ENCODE measurements around the gene ADPRH.

The ADPRH gene

DNA sequence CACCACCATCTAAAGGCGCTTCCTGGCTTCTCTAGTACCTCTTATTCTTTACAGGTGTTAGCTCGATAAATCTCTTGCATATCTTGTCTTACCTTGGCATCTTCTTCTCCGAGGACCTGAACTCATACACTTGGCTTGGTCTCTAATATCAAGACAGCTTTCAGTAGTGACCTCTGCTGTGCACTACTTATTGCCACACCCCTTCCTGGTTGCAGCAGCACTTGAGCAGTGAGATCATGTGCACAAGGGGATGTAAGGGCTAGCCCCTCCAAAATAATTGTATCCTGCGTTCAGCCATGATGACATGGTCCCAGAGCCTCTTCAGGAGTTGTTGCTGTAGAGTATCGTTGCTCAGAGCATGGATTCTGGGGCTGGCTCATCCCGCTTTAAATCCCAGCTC, 17.1 kb downstream of the ADPRH start:
- no peak for DNase-seq (ENCODE audit: low read depth, low spot score)

DNA sequence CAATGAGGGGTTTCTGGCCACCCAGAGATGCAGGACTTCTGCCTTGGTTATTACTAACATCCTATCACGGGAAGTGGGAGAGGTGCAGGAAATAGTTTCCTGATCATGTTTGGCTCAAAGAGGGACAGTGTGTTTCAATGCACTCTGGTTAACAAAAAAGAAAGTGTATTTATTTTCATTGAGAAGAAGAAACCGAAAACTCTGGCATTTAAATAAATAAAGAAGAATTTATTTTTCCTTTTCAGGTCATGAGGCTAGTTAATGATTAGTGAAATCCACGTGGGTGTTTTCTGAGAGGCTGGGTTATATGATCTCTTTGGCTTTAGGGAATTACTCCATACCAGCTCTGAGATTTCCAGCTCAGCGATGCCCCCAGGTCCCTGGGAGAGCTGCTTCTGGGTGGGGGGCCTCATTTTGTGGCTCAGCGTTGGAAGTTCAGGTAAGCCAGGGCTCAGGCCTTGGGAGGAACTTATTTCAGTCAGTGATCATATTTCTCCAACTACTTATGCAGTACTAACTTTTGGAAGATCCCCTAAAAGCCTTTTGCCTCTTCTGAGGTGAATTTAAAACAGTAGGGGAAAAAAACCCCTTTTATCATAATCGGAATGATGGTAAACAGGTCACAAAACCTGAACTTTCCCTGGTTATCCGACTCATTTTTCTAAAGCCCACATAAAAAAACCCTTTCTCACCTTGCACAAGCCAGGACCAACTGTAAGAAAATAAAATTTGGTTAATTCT, 18.4 kb downstream of the ADPRH start, which contains the start of gene PLA1A:
Gene PLA1A (plus strand): TSS at position 338 of the 741 bp plus-strand sequence. CDS start 29 bp downstream, at position 367.
- no peak for DNase-seq (ENCODE audit: low read depth, low spot score)

DNA sequence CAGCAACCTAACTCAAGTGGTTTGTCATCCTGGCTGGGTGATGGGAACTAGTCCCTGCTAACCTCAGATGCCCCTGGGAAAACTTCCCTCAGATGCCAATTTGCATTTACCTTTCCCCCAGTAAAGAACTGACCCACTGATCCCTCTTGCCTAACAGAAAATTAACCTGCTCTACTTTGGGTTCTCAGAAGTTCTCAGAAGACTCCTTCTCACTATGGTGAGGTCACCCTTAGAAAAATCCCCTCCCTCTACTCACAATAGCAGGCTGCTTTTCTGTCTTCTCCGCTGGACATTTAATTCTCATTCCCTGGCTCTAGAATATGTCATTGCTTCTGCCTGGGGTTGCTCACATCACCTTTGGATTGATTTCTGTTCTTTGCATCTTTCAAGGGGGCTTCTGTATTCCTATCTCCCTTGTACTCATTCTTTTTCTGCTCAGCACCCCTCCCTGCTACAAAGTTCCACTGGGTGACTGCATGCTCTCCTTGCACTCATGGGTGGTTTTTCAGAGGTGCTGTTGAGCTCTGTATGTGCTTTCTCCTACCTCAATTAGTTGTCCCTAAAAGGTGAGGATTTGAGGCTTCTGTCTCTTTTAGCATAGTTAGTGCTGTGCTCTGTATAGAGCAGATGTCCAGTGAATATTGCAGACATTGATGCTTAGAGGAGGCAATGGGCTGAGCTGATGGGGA, 19.3 kb downstream of the ADPRH start:
- DNase-seq (ENCODE audit: low read depth, low spot score) = no peak

DNA sequence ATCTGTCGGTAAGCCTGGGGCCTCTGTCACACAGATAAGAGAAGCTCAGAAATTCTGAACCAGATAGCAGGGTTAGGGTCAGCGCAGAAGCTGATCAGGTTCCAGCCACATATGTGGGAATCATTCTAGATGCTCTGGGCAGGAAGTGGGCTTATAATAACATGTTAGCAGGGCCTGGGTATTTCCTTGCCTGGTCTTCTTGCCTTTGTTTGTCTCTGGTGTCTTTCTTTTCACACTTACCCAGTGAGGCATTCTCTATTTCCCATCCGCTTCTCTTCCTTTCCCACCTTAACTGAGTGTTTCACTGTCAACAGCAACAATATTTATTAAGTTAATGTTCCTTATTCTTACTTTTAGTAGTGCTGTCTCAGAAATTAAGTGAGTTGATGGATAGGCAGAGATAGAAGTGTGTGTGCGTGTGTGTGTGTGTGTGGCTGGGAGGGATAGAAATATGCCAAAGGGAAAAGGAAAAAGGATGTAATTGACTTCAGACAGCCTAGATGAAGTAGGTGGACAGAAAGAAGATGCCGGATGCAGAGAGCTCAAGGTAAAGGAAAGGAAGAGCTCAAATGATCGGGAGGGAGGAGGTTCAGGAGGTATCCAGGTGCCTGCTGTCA, 20.4 kb downstream of the ADPRH start:
- no peak for DNase-seq (ENCODE audit: low read depth, low spot score)

DNA sequence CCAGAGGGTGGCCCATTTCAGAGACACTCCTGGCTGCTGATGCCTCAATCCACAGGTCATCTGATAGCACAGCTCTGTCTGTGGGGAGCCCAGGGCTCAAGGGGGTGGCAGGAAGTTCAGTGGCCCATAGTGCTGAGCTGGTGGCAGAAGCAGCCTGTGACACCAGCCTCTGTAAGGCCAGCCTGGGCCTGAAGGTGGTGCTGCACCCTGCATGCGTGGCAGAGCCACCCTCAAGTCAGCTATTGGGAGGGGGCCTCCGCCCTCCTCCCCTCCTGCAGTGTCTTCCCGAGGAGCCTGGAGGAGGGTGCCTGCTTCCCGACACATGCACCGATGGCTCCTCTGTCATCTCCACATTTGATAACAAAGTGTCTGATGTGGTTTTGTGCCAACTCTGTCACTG, 21.4 kb downstream of the ADPRH start:
- DNase-seq (ENCODE audit: low read depth, low spot score) = no peak

DNA sequence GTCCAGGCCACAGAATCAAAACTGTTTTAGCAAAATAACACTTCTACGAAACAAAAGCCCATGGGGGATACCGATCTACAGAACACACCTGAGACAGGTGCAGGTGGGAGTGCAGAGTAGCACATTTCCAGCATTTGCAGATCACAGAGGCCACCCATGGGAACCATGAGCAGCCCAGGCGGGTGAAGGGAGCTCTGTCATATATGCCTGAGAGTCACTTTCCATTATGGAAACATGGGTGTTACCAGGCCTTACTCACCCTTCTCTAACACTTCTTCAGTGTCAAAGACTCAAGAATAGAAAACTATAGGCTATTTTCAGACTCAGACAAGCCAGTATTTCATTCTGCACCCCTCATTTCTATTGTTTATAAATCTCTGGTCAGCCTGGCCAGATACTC, 21.9 kb downstream of the ADPRH start:
- no peak for DNase-seq (ENCODE audit: low read depth, low spot score)

DNA sequence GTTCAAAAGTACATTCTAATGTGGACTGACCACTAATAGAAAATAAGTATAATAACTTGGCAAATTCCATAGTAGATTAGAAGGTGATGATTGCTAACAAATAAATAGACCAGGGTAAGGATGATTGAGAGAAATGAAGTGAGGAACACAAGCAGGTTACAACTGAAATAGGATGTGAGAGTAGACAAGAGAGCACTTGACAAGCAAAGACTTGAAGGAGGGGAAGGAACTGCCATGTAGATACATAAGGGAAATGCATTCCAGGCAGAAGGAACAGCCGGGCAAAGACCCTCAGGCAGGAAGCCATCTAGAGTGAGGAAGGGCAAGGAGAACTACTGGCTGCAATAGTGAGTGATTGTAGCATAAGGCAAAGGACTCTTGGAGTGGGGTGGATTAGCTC, 23.4 kb downstream of the ADPRH start:
- no peak for DNase-seq (ENCODE audit: low read depth, low spot score)

DNA sequence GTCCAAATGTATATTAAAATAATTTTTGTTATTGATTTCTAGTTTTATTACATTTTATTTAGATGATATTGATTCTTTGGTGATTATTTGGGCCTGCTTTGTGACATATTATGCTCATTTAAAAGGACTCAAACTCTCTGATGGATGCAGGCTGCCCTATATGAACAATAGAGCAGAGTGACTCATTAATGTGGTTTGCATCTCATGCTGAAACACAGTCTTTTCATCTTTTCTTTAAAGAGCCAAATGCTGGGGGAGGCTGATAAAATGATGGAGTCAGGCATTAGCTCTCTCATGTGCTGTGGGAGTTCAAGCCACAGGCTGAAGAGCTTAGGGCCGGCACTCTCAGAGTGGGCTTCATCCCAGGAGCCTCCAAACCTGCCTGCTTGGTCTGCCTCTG, 25.6 kb downstream of the ADPRH start:
- no peak for DNase-seq (ENCODE audit: low read depth, low spot score)

DNA sequence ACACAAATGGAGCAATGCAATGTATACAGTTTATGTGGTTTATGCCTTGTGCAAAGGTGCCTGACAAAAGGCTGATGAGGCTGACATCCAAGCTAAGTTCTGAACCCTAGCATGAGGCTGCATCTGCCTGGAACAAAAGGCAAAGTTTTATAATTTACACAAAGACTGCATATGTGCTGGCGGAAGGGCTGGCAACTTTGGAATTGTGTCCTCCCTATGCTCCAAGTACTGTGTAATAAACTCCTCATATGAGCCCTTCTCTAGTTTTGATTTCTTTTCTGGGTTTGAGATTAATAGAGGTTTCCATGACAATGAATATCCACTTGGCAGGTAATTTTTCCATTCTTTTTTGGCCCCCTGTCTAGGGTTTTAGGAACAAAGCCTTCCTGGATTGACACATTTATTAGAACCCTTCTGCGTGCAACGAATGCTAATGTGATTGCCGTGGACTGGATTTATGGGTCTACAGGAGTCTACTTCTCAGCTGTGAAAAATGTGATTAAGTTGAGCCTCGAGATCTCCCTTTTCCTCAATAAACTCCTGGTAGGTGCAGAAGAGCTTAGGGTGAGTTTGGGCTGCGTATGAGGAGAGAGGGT, 29.2 kb downstream of the ADPRH start:
- DNase-seq (ENCODE audit: low read depth, low spot score) = no peak

DNA sequence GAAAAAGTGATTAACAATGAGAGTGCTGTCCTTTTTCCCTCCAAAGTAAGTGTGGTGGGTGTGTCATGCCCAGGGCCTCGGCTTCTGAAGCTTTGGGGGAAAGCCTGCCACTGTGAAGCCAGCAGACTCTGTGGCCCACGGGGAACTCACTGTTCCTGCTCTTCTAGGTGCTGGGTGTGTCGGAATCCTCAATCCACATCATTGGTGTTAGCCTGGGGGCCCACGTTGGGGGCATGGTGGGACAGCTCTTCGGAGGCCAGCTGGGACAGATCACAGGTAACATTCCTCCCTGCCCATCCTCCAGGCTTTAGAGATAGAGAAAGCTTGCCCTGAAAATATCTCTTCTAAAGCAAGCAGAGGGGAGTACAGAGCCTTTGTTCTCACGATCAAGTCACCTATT, 30.0 kb downstream of the ADPRH start:
- no peak for DNase-seq (ENCODE audit: low read depth, low spot score)

DNA sequence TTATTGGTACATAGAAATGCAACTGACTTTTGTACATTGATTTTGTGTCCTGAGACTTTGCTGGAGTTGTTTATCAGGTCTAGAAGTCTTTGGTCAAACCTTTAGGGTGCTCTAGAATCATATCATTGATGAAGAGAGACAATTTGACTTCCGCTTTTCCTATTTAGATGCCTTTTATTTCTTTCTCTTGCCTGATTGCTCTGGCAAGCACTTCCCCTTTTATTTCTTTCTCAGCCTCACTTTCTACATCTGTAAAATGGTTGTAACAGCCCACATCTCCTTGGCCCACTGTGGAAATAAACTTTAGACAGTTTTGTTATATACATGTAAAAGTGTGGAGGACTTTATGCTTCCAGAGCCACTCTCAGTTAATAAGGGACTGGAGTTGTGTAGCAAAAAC, 32.4 kb downstream of the ADPRH start:
- DNase-seq (ENCODE audit: low read depth, low spot score) = no peak

DNA sequence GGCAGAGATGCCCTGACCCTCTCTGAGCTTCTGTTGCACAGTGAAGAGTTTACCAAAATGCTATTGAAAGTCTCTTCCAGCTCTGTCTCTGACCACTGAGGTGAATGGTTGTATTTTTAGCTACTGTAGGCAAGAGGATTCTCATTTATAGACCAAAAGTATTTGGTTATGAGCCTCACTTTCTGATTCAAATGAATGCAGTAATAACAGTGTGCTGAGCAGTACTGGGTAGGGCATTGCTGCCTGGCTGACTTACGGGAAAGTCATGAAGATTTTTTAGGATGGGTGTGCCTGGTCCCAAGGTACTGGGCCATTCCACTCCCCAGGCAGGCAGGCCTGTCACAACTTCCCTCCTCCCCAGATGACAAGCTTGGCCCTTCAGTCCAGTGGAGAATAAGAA, 33.9 kb downstream of the ADPRH start:
- DNase-seq (ENCODE audit: low read depth, low spot score) = no peak

DNA sequence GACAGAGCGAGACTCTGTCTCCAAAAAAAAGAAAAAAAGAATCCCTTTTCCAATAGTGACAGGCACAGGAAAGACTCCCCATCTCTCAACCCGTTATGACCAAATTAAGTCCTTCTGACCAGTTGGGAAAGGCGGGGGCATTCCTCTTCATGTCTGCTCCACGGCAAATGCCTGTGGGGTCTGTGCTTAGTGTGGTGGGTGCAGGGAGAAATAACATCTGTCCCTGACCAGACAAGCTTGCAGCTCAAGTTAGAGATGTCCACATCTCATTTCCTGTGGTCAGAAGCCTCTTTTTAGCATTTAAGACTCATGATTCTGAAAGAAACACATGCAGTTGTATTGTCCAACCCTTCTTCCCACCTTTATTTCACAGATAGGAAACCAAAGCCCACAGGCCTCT, 34.6 kb downstream of the ADPRH start:
- no peak for DNase-seq (ENCODE audit: low read depth, low spot score)

DNA sequence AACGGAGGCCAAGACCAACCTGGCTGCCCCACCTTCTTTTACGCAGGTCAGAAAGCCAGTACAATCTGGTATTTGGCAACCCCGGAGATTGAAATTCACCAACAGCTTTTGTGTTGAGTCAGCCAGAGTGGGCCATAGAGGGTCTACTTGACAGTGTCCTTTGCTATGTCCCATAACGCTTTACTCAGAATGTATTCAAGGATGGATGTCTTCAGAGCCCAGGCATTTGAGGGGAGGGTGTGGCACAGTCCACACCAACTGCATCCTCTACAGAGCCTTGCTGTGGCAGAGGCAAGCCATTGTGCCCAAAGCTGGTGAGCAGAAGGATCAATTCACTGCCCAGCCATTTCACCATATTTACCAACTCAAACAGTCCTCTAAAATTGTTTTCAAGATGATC, 36.8 kb downstream of the ADPRH start:
- DNase-seq (ENCODE audit: low read depth, low spot score) = no peak

DNA sequence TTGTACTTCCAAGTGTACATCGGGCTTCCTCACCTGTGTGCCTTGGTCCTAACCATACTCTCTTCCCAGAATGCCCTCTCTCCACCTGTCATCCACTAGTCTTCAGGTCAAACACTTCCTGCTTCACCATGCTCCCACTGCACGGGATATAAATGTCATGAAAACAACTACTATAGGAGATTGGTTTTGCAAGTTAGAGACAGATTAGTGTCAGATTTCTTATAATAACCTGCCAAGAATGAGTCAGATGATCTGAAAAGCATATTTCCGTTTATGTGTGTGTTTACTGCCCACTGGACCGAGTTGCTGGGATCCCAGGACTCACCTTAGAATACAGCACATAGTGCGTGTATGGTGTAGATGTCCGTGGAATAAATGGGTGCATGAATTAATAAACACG, 39.8 kb downstream of the ADPRH start:
- no peak for DNase-seq (ENCODE audit: low read depth, low spot score)

DNA sequence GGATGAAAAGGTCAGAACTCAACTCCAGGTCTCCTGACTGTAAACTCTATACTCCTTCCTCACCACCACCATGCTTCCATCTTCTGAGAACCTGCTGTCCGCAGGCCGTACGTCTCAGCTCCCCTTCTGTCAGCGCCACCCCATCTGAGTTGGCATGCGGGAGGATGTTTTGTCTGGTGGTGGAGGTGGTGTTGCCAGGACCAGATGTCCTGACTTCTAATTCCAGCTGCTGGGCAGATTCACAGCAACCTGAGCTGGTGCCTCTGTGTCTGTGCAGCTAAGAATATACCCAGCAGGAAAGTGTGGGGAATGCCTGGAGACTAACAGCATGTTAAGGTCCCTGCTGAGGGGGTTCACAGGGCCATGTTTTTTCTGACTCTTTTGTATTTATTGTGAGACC, 41.6 kb downstream of the ADPRH start:
- DNase-seq (ENCODE audit: low read depth, low spot score) = no peak

DNA sequence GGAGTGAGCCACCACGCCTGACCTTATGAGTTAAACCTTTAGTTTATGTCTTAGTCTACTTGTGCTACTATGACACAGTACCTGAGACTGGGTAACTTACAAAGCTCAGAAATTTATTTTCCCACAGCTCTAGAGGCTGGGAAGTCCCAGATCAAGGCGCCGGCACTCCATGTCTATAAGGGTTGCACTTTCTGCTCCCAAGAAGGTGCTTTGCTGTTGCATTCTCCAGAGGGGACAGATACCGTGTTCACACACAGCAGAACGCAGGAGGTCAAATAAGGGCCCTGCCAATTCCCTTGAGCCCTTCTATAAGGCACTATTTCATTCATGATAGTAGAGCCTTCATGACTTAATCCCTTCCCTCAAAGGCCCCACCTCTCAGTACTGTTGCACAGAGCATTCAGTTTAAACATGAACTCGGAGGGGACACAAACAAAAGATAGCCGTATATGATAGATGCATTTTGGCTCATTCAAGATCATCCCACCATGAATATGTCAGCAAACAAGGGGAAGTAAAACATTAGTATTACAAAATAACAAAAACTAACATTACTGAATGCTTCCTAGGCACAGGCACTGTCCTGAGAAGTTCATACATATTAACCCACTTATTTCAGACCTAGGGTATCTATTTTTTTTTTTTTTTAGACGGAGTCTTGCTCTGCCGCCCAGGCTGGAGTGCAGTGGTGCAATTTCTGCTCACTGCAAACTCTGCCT, 44.9 kb downstream of the ADPRH start:
- no peak for DNase-seq (ENCODE audit: low read depth, low spot score)

DNA sequence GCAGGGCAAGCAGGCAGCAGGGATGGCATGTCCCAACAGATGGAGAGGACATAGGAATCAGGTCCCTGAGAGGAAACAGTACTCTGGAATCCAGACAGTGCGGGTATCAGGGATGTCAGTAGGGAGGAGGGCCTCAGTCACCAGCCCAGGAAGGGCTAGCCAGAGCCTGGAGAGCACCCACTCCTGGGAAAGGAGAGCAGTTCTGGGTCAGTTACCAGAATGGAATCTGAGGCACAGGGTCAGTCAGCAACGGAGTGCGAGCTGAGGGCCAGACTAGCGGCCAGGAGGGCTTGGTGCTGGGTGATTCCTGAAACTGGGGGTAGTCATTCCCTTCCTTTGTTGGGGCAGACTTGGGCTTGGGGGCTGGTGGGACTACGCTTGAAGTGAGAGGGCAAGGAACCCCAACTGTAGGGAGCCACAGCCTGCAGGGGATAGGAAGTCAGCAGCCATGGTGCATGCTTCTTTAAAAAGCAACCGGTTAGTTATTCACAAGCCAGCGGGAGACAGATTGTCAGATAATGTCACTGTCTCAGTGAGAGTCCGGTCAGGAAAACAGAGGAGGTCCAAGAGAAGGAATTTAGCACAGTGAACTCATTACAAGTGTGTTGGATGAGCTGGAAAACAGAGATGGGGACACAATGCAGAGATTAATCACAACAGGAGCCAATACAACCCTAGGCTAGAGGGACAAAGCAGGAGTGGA, 46.3 kb downstream of the ADPRH start:
- no peak for DNase-seq (ENCODE audit: low read depth, low spot score)

DNA sequence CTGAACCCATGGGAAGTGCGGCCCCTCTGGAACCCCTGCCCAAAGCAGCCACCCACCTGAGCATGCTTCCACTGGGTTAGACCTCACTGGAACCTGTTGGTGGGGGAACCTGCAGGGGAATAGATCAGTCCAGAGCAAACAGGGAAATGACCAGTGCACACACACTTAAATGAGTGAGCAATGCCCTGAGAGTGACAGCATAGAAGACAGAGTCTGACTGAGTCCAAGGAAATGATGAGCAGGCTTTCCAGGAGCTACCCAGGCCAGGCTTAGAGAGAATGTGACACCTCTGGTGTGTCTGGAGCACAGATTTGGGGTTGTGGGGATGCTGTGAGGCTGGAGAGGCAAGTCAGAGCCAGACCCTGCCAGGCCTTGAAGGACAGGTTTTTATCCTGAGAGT, 46.9 kb downstream of the ADPRH start:
- DNase-seq (ENCODE audit: low read depth, low spot score) = no peak

DNA sequence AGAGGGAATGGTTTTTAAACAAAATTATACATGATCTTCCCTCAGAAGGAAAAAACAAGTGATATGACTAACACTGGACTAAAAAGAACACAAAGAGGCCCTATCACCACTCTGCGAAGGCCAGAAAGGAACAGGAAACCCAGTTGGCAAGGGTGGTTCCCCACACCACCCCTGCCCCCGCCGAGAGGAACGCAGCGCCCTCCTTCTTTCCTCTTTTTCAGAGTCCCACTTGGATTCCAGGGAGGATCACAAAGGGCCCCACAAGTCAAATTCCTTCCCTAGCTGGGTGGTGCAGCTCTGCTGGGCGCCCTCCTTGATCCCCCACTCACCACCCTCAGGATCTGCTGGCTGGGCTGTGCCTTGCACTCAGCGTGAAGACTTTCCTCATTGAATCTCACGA, 48.2 kb downstream of the ADPRH start:
- no peak for DNase-seq (ENCODE audit: low read depth, low spot score)

DNA sequence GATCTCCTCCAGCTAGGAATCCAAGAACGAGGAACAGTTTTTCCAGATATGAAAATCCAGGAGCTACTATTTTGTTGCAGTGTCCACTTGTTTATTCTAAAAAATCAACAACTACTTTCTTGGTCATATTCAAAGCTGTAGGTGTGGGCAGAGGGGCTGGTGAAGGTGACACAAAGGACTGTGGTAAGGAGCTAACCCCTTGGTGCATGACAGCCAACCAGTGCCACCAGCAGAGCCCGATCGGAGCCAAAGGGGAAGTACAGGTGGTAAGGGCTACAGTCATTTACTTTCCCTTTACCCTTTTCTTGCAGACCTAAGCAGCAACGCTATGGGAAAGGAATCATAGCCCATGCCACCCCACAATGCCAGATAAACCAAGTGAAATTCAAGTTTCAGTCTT, 49.1 kb downstream of the ADPRH start:
- DNase-seq (ENCODE audit: low read depth, low spot score) = no peak
